ENCODE results near the gene MIS18BP1.
"Not testable (repeated sequence)": the region's sequence is repeated elsewhere in the genome, so short reads cannot be mapped to it uniquely, and the experiment has no call there.

The MIS18BP1 gene

GRCh38 chr14:45242706-45243105 lies 10.3 kb downstream of the MIS18BP1 start:
- no peak for DNase-seq

GRCh38 chr14:45238988-45239387 lies 14.0 kb downstream of the MIS18BP1 start:
- no peak for DNase-seq

GRCh38 chr14:45227566-45227965 lies 25.4 kb downstream of the MIS18BP1 start:
- DNase-seq, result no peak

- DNase-seq, result no peak
Observed at GRCh38 chr14:45222485-45223262, 30.3 kb downstream of the MIS18BP1 start.

- DNase-seq, result not testable (repeated sequence)
Observed at GRCh38 chr14:45214341-45214740, 38.7 kb downstream of the MIS18BP1 start.

- DNase-seq, result not testable (repeated sequence)
Observed at GRCh38 chr14:45213716-45214115, 39.3 kb downstream of the MIS18BP1 start.

GRCh38 chr14:45212231-45212630 lies 40.8 kb downstream of the MIS18BP1 start:
- DNase-seq, result no peak

GRCh38 chr14:45211295-45211694 lies 41.7 kb downstream of the MIS18BP1 start:
- DNase-seq, result no peak

- no peak for DNase-seq
Observed at GRCh38 chr14:45210159-45210558, 42.8 kb downstream of the MIS18BP1 start.

GRCh38 chr14:45204241-45204640 lies 48.8 kb downstream of the MIS18BP1 start:
- no peak for DNase-seq

- DNase-seq, result no peak
Observed at GRCh38 chr14:45201905-45202304, 51.1 kb downstream of the MIS18BP1 start.

GRCh38 chr14:45199230-45199629 lies 53.8 kb downstream of the MIS18BP1 start:
- no peak for DNase-seq

GRCh38 chr14:45198551-45198950 lies 54.5 kb downstream of the MIS18BP1 start:
- no peak for DNase-seq

GRCh38 chr14:45194964-45195363 lies 58.0 kb downstream of the MIS18BP1 start:
- DNase-seq, result no peak

- DNase-seq, result no peak
Observed at GRCh38 chr14:45185100-45185814, 67.7 kb downstream of the MIS18BP1 start.

- no peak for DNase-seq
Observed at GRCh38 chr14:45181806-45182205, 71.2 kb downstream of the MIS18BP1 start.

- no peak for DNase-seq
Observed at GRCh38 chr14:45181329-45181728, 71.7 kb downstream of the MIS18BP1 start.

GRCh38 chr14:45177076-45177475 lies 75.9 kb downstream of the MIS18BP1 start:
- DNase-seq, result no peak

- DNase-seq, result no peak
Observed at GRCh38 chr14:45169906-45170305, 83.1 kb downstream of the MIS18BP1 start.

GRCh38 chr14:45156067-45156466 lies 96.9 kb downstream of the MIS18BP1 start:
- DNase-seq, result no peak

Measured in KG1 (cell line).